Activated CD4-positive, alpha-beta memory T cell treated with anti-CD3 and anti-CD28 coated beads, Interleukin-2, amount 10 ng/mL, durations not matched to agents 7 days and 5 days (primary cell): ENCODE results near the gene PDZD4. TPM values are rescaled to one million over a fixed set of nuclear protein-coding genes. Genes with fewer than 3 reads are reported as not detected.

Experiments
- CTCF ChIA-PET: fragments of 350-600 bp; sonication (Branson Sonifier 250); formaldehyde crosslinking; loops from one replicate; lab custom pipeline; 2021; ENCODE audit warnings: antibody characterized with exemption, inconsistent platforms; lab: Charles Lee
- POLR2A ChIA-PET: fragments of 350-600 bp; sonication (Branson Sonifier 250); formaldehyde crosslinking; loops from one replicate; lab custom pipeline; 2021; ENCODE audit warnings: antibody characterized with exemption; lab: Charles Lee
- DNase-seq: peaks from one replicate; pipeline ENCODE4 v3.0.0-alpha.2; 2020
- H3K27ac Mint-ChIP-seq: one replicate; pipeline ENCODE4 v1.8.0; 2021; ENCODE audit warnings: mild to moderate bottlenecking, mixed read lengths
- H3K27me3 Mint-ChIP-seq: one replicate; pipeline ENCODE4 v1.8.0; 2021; ENCODE audit warnings: mixed read lengths
- H3K36me3 Mint-ChIP-seq: one replicate; pipeline ENCODE4 v1.8.0; 2021; ENCODE audit warnings: low read depth, mixed read lengths
- H3K4me1 Mint-ChIP-seq: one replicate; pipeline ENCODE4 v1.8.0; 2021; ENCODE audit warnings: mixed read lengths
- H3K4me3 Mint-ChIP-seq: one replicate; pipeline ENCODE4 v1.8.0; 2021; ENCODE audit warnings: mild to moderate bottlenecking, mixed read lengths
- H3K9me3 Mint-ChIP-seq: one replicate; pipeline ENCODE4 v1.8.0; 2021; ENCODE audit warnings: mixed read lengths
- total RNA-seq, 2 experiments: library from RNA; stranded (reverse); gene quantifications; one replicate each; pipeline ENCODE4 v1.2.3, GENCODE V29; 2021

The PDZD4 gene
- total RNA-seq, 2 experiments from 2014 or later, result 0.88 to 1.1 TPM

DNA sequence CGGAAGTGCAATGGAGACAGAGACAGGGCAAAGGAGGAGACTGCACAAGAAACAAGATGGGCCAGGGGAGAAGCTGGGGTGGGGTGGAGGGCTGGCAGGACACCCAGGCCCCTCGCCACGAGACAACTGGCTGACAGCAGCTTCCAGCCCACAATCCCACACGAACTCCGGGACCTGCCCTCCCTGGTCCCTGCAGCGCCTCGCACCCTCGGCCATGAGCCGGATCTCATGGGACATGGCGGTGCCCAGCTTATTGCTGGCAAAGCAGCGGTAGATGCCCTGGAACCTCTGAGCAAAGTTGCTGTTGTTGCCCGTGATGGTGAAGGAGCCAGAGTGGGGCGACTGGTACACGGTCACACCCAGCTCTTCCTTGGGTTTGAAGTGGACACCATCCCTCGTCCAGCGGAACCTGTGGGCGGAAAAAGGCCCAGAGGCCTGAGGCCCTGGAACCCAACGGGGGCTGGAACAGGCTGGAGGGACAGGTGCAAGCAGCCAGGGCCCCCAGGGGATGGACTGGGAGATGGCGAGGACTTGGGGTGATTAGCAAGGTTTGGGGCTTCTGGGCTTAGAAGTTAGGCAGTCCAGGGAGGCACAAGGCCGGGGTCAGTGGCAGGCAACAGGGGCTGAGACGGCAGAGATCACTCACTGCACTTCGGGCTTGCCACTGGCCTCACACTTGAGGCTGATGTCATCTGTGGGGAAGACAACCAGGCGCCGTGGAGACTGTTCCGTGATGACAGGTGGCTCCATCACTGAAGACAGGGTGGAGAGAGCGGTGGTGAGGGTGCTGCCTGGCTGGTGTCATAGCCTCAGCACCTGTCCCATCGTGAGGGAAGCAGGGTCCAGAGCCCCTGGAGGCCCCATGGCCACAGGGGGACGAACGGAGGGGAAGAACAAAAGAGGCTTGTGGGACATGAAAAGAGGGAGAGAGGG, 41.9 kb upstream of the PDZD4 start:
- ChIA-PET POLR2A (no interaction called here), CTCF (no interaction called here)
- H3K27ac Mint-ChIP-seq, result no peak overlapping the region
- no peak for DNase-seq
- H3K4me3 Mint-ChIP-seq, result no peak overlapping the region
- H3K36me3 Mint-ChIP-seq, result no peaks in the 10 kb centered on the region
- no peaks in the 10 kb centered on the region for H3K4me1 Mint-ChIP-seq
- H3K9me3 Mint-ChIP-seq, result no peaks in the 10 kb centered on the region
- peaks cover 3% of the 10 kb centered on the region for H3K27me3 Mint-ChIP-seq

DNA sequence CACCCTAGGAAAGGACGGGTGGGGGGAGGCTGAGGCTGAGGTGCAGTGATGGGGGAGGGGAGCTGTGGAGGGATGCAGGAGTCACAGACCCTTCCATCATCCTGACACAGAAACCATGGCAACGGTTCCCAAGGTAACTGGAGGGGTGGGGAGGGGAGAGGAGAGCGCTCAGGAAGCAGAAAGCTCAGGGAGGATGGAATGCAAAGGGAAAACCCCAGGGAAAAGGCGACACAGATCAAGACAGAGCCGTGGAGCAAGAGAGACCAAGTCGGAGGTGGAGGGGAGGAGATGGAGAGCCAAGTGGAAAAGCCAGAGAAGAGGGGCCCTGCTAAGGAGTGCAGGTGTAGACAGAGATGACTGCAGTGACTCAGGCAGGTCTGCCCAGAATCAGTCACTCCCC, 41.1 kb upstream of the PDZD4 start:
- H3K36me3 Mint-ChIP-seq, result no peaks in the 10 kb centered on the region
- DNase-seq, result no peak
- peaks cover 3% of the 10 kb centered on the region for H3K27me3 Mint-ChIP-seq
- no peak overlapping the region for H3K27ac Mint-ChIP-seq
- no peaks in the 10 kb centered on the region for H3K9me3 Mint-ChIP-seq
- ChIA-PET POLR2A (no interaction called here), CTCF (no interaction called here)
- H3K4me3 Mint-ChIP-seq, result no peak overlapping the region
- no peaks in the 10 kb centered on the region for H3K4me1 Mint-ChIP-seq

DNA sequence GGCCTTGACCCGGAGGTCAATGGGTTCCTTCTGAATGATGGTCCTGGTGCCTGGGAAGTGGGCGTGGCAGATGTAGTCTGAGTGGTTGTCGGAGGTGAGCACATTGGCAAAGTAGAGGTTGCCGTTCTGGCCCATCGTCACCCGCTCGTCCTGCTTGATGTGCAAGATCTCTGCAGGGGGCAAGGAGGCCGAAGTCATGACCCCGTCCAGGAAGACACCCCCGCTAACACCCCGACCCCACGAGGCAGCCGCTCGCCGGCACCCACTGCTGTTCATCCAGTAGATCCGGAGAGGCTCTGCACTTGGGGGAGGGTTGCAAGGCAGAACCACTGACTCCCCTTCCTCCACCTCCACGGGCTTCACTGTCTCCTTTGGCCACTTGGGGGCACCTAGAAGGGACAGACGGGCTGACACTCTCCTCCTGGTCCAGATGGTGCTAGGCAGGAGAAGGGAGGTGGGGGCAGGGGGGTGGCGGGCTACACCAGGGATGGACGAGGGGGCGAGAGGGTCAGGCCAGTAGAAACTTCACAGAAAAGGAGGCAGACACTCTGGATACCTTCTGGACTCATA, 40.5 kb upstream of the PDZD4 start:
- no peak for DNase-seq
- POLR2A ChIA-PET, result no interaction called here
- no peak overlapping the region for H3K27ac Mint-ChIP-seq
- H3K27me3 Mint-ChIP-seq, result peaks cover 3% of the 10 kb centered on the region
- H3K9me3 Mint-ChIP-seq, result no peaks in the 10 kb centered on the region
- H3K4me3 Mint-ChIP-seq, result no peak overlapping the region
- CTCF ChIA-PET, result no interaction called here
- H3K36me3 Mint-ChIP-seq, result no peaks in the 10 kb centered on the region
- no peaks in the 10 kb centered on the region for H3K4me1 Mint-ChIP-seq

DNA sequence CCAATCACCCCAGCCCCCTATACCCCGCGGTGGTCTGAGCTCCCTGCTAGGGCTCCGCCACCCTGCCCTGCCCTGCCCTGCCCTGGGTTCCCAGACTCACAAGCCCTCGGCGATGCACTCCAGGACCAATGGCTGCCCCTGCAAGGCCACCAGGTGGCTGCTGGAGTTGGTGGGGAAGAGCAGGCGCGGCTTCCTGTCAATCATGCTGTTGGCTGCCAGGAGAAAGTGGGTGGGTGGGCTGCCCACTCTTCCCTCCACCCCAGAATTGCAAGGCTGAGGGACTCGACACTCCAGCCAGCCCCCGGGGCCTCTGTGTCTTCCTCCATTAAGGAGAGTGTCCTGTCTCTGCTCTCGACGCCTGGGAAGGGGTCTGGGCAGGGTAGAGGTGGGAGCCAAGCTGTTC, 39.9 kb upstream of the PDZD4 start:
- no peak for DNase-seq
- Mint-ChIP-seq H3K4me3 (no peak overlapping the region), H3K9me3 (no peaks in the 10 kb centered on the region), H3K27ac (no peak overlapping the region), H3K36me3 (no peaks in the 10 kb centered on the region), H3K4me1 (no peaks in the 10 kb centered on the region), H3K27me3 (peaks cover 3% of the 10 kb centered on the region)
- POLR2A ChIA-PET, result no interaction called here
- CTCF ChIA-PET, result no interaction called here

DNA sequence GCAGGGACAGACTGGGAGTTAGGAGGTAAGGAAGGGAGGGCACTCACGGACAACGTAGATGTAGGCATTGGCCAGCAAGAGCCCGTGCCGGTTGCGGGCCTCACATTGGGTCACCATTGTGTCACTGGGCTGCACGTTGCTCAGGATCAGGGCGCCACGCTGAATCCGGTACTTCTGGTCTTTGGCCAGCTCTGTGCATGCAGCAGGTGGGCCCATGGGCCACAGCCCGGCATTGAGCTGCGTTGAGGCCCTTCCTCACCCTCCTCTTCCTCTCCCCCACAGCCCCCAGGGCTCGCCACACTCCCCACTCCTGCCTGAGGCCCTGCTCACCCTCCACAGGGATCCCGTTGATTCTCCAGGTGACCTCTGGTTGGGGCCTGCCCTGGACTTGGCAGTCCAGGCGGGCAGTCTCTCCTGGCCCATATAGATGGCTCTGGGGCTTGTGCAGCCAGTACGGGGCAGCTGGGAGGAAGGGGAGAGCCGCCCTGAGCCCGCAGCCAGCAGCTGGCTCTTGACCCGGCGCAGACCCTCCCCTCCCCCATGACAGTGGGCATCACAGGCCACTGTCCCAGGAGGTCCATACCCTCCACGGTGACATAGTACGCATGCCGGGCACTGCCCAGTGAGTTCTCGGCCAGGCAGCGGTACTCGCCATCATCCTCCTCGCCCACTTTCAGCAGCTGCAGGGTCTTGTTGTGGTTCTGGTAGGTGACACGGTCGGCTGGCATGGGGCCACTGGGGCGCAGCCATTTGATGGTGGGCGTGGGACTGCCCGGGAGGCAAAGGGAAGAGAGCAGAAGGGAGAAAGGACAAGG, 39.3 kb upstream of the PDZD4 start:
- H3K36me3 Mint-ChIP-seq, result no peaks in the 10 kb centered on the region
- peaks cover under 1% of the 10 kb centered on the region for H3K27me3 Mint-ChIP-seq
- no peaks in the 10 kb centered on the region for H3K4me1 Mint-ChIP-seq
- ChIA-PET POLR2A (no interaction called here), CTCF (no interaction called here)
- no peaks in the 10 kb centered on the region for H3K9me3 Mint-ChIP-seq
- no peak for DNase-seq
- no peak overlapping the region for H3K4me3 Mint-ChIP-seq
- no peak overlapping the region for H3K27ac Mint-ChIP-seq

DNA sequence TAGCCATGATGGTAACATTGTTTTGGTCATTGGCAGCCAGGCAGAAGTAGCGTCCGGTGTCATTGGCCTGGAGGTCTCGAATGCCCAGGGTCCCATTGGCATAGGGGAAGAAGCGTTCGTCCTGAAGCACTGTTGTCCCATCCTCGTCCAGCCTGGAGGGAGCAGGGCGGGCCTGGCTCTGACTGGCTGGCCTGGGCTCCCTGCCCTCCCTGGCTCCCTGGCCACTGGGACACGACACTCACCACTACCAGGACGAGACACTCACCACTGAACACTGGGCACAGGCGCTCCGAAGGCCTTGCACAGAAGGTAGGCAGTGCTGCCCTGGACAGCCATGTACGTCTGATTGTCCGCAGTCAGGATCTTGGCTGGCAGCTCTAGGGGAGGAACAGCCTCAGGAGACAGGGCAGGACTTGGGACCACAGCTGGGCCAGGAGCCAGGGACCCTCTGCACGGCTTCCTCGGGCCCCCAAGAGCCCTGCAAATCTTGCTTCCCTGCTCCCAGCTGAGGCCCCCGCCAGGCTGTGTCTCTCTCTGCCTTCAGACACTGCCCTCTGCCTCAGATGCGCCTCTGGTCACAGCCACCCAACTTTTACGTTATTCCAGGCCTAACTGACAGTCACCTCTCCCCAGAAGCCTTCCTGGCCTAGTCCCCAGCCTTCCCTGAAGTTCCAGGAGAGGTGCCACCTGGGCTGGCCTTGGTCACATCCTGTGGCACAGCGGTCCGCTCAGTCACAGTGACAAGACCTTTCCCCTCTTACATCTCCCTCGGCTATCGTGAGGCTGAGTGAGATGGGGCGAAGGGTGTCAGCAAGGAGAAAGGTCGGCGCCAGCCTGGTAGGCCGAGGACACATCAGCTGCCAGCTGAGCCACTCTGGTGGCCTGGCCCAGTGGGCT, 38.5 kb upstream of the PDZD4 start:
- Mint-ChIP-seq H3K27ac (no peak overlapping the region), H3K4me3 (no peak overlapping the region), H3K9me3 (no peaks in the 10 kb centered on the region), H3K36me3 (no peaks in the 10 kb centered on the region), H3K27me3 (no peaks in the 10 kb centered on the region), H3K4me1 (no peaks in the 10 kb centered on the region)
- POLR2A ChIA-PET, result no interaction called here
- CTCF ChIA-PET, result no interaction called here
- DNase-seq, result no peak

DNA sequence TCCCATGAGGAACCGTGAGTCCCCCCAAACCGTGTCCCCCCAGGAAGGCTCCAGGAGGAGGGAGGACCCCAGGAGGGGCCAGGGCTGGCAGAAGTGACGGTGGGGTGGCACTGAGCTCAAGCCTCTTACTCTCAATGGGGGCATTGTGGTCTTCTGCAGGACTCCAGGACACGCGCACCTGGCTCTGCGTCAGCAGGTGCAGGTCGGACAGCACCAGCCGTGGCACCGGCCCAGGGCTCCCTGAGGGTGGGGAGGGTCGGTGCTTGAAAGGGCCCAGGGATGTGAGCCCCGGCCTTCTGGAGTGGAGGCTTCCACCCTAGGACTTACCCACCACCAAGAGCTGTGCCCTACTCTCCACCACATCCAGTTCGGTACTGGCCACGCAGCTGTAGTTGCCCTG, 37.3 kb upstream of the PDZD4 start:
- no peaks in the 10 kb centered on the region for H3K4me1 Mint-ChIP-seq
- no peaks in the 10 kb centered on the region for H3K27me3 Mint-ChIP-seq
- no peak overlapping the region for H3K4me3 Mint-ChIP-seq
- no peak overlapping the region for H3K27ac Mint-ChIP-seq
- CTCF ChIA-PET, result no interaction called here
- H3K9me3 Mint-ChIP-seq, result no peaks in the 10 kb centered on the region
- no peak for DNase-seq
- POLR2A ChIA-PET, result no interaction called here
- H3K36me3 Mint-ChIP-seq, result no peaks in the 10 kb centered on the region

DNA sequence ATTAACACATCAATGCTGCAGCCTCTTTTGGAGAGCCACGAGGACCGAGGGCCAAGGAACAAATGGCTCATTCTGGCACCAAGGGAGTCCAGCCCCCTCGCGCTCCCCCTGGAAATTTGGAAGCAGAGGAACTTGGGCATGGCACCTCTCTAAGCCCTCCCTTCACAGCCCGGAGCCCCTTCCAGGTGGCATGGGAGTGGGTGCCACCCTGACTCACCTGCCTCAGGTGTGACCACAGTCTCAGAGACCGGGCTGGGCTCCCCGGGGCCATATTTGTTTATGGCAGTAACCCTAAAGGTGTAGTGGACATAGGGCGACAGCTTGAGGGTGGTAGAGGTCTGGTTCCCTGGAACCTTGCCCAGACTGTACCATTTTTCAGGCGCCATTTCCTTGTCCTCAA, 36.8 kb upstream of the PDZD4 start:
- Mint-ChIP-seq H3K9me3 (no peaks in the 10 kb centered on the region), H3K27ac (no peak overlapping the region), H3K4me3 (no peak overlapping the region), H3K36me3 (no peaks in the 10 kb centered on the region), H3K27me3 (no peaks in the 10 kb centered on the region), H3K4me1 (no peaks in the 10 kb centered on the region)
- POLR2A ChIA-PET, result no interaction called here
- CTCF ChIA-PET, result no interaction called here
- DNase-seq, result no peak

DNA sequence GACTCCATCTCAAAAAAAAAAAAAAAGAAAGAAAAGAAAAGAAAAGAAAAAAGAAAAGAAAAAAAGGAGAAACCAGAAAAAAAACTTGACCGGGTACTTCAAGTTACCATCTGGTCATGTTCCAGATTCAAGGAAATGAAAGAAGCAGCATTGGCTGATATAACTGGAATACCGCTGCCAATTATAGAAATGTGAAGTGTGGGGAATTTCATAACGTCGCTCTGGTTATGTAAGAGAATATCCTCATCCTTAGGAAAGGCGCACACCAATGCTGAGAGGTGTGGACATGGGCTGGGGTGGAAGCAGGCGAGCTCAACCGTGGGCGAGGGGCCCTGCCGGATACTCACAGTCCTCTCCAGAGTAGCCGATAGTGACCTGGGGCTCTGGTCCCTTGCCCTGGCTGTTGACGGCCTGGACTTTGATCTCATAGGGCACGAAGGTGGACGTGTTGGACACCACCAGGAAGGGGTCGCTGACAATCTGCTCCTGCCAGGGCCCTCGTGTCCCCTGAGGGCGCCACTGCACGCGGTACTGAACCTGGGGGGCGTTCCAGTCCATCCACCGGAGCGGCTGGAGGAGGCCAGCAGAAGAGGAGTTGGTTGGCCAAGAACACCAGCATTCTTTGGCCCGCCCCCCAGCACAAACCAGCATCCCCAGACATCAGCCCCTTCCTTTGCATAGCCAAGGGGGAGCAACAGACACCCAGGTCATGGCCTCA, 36.1 kb upstream of the PDZD4 start:
- ChIA-PET POLR2A (no interaction called here), CTCF (no interaction called here)
- H3K9me3 Mint-ChIP-seq, result no peaks in the 10 kb centered on the region
- DNase-seq, result no peak
- no peaks in the 10 kb centered on the region for H3K27me3 Mint-ChIP-seq
- no peaks in the 10 kb centered on the region for H3K4me1 Mint-ChIP-seq
- H3K4me3 Mint-ChIP-seq, result no peak overlapping the region
- H3K27ac Mint-ChIP-seq, result no peak overlapping the region
- no peaks in the 10 kb centered on the region for H3K36me3 Mint-ChIP-seq

DNA sequence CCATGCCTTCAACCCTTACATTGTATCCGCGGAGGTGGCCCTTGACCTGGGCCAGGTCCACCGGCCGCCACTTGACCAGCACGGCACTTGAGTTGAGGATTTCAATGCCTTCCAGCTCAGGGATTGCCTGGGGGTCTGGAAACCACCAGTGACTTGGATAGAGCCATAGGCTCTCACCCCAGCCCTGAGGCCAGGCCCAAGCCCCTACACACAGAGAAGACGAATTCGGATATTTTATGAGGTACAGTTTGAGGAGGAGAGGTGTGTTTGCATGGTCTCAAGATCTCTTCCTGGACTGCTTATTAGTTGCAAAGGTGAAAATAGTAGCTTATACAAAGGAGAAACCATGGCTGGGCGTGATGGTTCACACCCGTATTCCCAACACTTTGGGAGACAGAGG, 35.3 kb upstream of the PDZD4 start:
- Mint-ChIP-seq H3K4me1 (no peaks in the 10 kb centered on the region), H3K9me3 (no peaks in the 10 kb centered on the region), H3K27me3 (no peaks in the 10 kb centered on the region), H3K27ac (no peak overlapping the region), H3K36me3 (no peaks in the 10 kb centered on the region), H3K4me3 (no peak overlapping the region)
- CTCF ChIA-PET, result no interaction called here
- POLR2A ChIA-PET, result no interaction called here
- no peak for DNase-seq

DNA sequence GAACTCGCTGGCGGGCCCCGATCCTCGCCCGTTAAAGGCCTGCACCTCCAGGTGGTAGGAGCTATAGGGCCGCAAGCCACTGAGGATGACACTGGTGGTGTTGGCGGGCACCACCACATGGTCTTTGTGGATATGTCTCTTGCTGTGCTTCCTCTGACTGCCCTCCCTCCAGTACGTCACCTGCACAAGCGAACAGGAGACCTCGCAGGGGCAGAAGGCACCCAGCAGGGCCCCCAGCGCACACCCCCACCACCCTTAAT, 34.9 kb upstream of the PDZD4 start:
- CTCF ChIA-PET, result no interaction called here
- DNase-seq, result no peak
- Mint-ChIP-seq H3K36me3 (no peaks in the 10 kb centered on the region), H3K27ac (no peak overlapping the region), H3K9me3 (no peaks in the 10 kb centered on the region), H3K27me3 (no peaks in the 10 kb centered on the region), H3K4me3 (no peak overlapping the region), H3K4me1 (no peaks in the 10 kb centered on the region)
- POLR2A ChIA-PET, result no interaction called here

DNA sequence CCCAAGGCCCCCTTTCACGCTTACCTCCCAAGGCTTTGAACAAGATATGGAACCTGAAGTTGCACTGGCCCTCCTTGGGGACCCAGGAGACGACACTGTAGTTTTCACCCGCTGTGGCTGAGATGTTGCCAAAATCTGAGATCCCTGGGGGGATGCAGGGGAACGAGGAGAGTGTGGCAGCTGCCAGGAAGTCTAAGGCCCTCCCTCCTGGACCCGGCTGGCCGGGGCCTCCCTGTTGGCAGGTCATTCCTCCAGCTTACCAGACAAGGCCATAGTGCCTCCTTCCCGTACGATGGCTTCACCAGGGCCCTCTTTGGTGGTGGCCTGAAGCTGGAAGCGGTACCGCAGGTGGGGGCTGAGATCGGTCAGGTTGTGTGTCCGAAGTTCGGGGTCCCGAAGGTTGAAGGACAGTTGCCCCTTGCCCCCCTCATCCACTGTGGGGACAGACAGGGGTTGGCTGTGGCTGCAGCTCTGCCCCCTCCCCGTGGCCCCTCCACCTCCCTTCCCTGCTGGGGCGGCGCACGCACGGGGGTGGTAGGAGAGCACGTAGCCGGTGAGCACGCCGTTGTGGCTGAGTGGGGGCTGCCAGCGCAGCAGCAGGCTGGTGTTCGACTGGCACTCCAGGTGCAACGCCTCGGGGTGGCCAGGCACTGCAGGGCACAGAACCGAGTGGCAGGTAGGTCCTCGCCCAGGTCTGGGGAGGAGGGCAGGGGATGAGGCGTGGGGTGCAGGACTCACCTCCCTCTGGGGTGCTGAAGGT, 34.4 kb upstream of the PDZD4 start:
- no peaks in the 10 kb centered on the region for H3K4me1 Mint-ChIP-seq
- no peaks in the 10 kb centered on the region for H3K27me3 Mint-ChIP-seq
- H3K27ac Mint-ChIP-seq, result no peak overlapping the region
- no peaks in the 10 kb centered on the region for H3K36me3 Mint-ChIP-seq
- H3K4me3 Mint-ChIP-seq, result no peak overlapping the region
- no peak for DNase-seq
- H3K9me3 Mint-ChIP-seq, result no peaks in the 10 kb centered on the region
- CTCF ChIA-PET, result no interaction called here
- POLR2A ChIA-PET, result no interaction called here
